GM12875 (cell line): ENCODE measurements around the gene P2RX3.

Source experiments
- H3K4me3 ChIP-seq: one replicate; pipeline ENCODE4 v1.5.1; 2011; ENCODE audit warnings: low read depth, low read length, control low read depth
- CTCF ChIP-seq: IDR thresholded peaks from 2 replicates; pipeline ENCODE4 v1.5.1; 2011; ENCODE audit warnings: low read depth, mild to moderate bottlenecking, control low read depth, inconsistent platforms, low read length, moderate library complexity, borderline replicate concordance; ENCODE audit not compliant: insufficient read depth

Gene P2RX3

GRCh38 chr11:57300785-57301184 is 37.4 kb upstream of the P2RX3 start:
- no peak for TF ChIP-seq CTCF
- H3K4me3 ChIP-seq, result no peak overlapping the region

- TF ChIP-seq CTCF, result no peak
- H3K4me3 ChIP-seq, result no peak overlapping the region
Measured at GRCh38 chr11:57301711-57302423, 36.3 kb upstream of the P2RX3 start.

- H3K4me3 ChIP-seq, result no peak overlapping the region
- TF ChIP-seq CTCF, result no peak
Measured at GRCh38 chr11:57302489-57302888, 35.7 kb upstream of the P2RX3 start.

GRCh38 chr11:57303280-57303989 is 34.7 kb upstream of the P2RX3 start:
- TF ChIP-seq CTCF, result no peak
- H3K4me3 ChIP-seq, result no peak overlapping the region

- no peak for TF ChIP-seq CTCF
- no peak overlapping the region for H3K4me3 ChIP-seq
Measured at GRCh38 chr11:57303990-57304579, 34.1 kb upstream of the P2RX3 start.

- no peak for TF ChIP-seq CTCF
- H3K4me3 ChIP-seq, result no peak overlapping the region
Measured at GRCh38 chr11:57305523-57305922, 32.6 kb upstream of the P2RX3 start.
